Progenitor cell of endocrine pancreas (in vitro differentiated cells): Measurements from ENCODE around the gene CNNM2. TPM values are rescaled to one million over a fixed set of nuclear protein-coding genes. Genes with fewer than 3 reads are reported as not detected.

ENCODE experiments used
- DNase-seq: peaks from one replicate; pipeline ENCODE4 v3.0.0; 2021; ENCODE audit warnings: low spot score; ENCODE audit not compliant: unreplicated experiment
- H3K27ac Mint-ChIP-seq: 2 replicates; pipeline ENCODE4 v1.8.0; 2021; ENCODE audit warnings: mild to moderate bottlenecking, moderate library complexity, mixed read lengths
- H3K27me3 Mint-ChIP-seq: 2 replicates; pipeline ENCODE4 v1.8.0; 2021; ENCODE audit warnings: mixed read lengths
- H3K36me3 Mint-ChIP-seq: 2 replicates; pipeline ENCODE4 v1.8.0; 2022; ENCODE audit warnings: mixed read lengths; ENCODE audit not compliant: insufficient read depth
- H3K4me1 Mint-ChIP-seq: 2 replicates; pipeline ENCODE4 v1.8.0; 2021; ENCODE audit warnings: low read depth, mixed read lengths
- H3K4me3 Mint-ChIP-seq: 2 replicates; pipeline ENCODE4 v1.8.0; 2021; ENCODE audit warnings: low read depth, mild to moderate bottlenecking, moderate library complexity, mixed read lengths
- H3K9me3 Mint-ChIP-seq: 2 replicates; pipeline ENCODE4 v1.8.0; 2021; ENCODE audit warnings: low read depth, mixed read lengths
- total RNA-seq: library from RNA; stranded (reverse); gene quantifications from 2 replicates; pipeline ENCODE4 v1.2.1, GENCODE V29; 2021
- TF ChIP-seq, protein P1 (sequence below): fragments of 200-600 bp; sonication (generic); IDR thresholded peaks from one replicate; pipeline ENCODE4 v1.5.0; 2021; ENCODE audit warnings: antibody characterized with exemption, mild to moderate bottlenecking; ENCODE audit not compliant: unreplicated experiment

CNNM2 gene
- total RNA-seq, 1 donor from 2014 or later = 14.5 TPM

DNA sequence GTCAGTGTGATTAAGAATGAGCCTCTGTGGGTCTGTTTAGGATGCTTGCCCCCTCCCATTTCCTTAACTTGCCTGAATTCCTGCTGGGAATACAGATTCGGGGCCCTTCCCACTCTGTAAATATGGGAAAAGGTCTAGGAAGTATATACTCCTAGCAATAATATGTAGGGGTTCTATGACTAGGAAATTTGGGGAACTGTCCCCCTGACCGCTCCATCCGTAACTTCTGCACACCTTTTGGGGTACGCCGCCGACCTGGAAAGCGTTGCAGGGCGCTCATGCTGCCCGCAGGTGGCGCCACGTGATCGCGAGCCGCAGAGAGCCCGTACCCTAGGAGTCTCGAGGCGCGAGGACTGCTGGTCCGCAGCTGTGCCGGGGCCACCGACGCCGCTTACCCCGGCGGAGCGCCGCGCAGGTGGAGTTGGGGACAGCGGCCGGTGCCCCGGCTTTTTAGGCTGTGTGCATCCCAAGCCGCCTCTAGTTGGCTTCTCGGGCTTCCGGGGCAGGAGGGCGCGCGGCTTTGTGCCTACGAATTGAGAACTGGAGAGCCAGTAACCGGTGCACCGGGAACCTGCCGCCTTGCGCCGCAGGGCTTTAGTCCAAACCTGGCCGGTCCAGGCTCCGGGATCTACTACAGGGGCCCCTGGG lies 656 bp upstream of the CNNM2 start:
- Mint-ChIP-seq H3K27me3 (peaks cover 21% of the 10 kb centered on the region), H3K4me1 (peaks cover 25% of the 10 kb centered on the region), H3K27ac (peak overlapping the region; percentile 98), H3K36me3 (peaks cover 1% of the 10 kb centered on the region), H3K9me3 (no peaks in the 10 kb centered on the region), H3K4me3 (peak overlapping the region; percentile 94)
- DNase-seq = peak; percentile 79
- TF ChIP-seq, protein P1, sequence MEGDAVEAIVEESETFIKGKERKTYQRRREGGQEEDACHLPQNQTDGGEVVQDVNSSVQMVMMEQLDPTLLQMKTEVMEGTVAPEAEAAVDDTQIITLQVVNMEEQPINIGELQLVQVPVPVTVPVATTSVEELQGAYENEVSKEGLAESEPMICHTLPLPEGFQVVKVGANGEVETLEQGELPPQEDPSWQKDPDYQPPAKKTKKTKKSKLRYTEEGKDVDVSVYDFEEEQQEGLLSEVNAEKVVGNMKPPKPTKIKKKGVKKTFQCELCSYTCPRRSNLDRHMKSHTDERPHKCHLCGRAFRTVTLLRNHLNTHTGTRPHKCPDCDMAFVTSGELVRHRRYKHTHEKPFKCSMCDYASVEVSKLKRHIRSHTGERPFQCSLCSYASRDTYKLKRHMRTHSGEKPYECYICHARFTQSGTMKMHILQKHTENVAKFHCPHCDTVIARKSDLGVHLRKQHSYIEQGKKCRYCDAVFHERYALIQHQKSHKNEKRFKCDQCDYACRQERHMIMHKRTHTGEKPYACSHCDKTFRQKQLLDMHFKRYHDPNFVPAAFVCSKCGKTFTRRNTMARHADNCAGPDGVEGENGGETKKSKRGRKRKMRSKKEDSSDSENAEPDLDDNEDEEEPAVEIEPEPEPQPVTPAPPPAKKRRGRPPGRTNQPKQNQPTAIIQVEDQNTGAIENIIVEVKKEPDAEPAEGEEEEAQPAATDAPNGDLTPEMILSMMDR = peak; percentile 98

DNA sequence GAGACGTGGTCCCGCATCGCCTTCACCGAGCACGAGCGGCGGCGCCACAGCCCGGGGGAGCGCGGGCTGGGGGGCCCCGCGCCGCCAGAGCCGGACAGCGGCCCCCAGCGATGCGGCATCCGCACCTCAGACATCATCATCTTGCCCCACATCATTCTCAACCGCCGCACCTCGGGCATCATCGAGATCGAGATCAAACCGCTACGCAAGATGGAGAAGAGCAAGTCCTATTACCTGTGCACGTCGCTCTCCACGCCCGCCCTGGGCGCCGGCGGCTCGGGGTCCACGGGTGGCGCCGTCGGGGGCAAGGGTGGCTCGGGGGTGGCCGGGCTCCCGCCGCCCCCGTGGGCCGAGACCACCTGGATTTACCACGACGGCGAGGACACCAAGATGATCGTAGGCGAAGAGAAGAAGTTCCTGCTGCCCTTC lies 737 bp downstream of the CNNM2 start:
- TF ChIP-seq, protein P1 = no peak
- peak overlapping the region; percentile 94 for H3K4me3 Mint-ChIP-seq
- peaks cover 1% of the 10 kb centered on the region for H3K36me3 Mint-ChIP-seq
- H3K4me1 Mint-ChIP-seq = peaks cover 33% of the 10 kb centered on the region
- H3K27ac Mint-ChIP-seq = peak overlapping the region; percentile 98
- no peaks in the 10 kb centered on the region for H3K9me3 Mint-ChIP-seq
- H3K27me3 Mint-ChIP-seq = peaks cover 21% of the 10 kb centered on the region
- DNase-seq = no peak

DNA sequence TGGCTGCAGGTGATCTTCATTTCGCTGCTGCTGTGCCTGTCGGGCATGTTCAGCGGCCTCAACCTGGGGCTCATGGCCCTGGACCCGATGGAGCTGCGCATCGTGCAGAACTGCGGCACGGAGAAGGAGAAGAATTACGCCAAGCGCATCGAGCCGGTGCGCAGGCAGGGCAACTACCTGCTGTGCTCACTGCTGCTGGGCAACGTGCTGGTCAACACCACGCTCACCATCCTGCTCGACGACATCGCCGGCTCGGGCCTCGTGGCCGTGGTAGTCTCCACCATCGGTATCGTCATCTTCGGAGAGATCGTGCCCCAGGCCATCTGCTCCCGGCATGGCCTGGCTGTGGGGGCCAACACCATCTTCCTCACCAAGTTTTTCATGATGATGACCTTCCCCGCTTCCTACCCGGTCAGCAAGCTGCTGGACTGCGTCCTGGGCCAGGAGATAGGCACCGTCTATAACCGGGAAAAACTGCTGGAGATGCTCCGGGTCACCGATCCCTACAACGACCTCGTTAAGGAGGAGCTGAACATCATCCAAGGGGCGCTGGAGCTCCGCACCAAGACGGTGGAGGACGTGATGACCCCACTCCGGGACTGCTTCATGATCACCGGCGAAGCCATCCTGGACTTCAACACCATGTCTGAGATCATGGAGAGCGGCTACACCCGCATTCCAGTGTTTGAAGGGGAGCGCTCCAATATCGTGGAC lies 1.3 kb downstream of the CNNM2 start:
- peaks cover 36% of the 10 kb centered on the region for H3K4me1 Mint-ChIP-seq
- peak overlapping the region; percentile 94 for H3K4me3 Mint-ChIP-seq
- peak; percentile 23 for DNase-seq
- peaks cover 1% of the 10 kb centered on the region for H3K36me3 Mint-ChIP-seq
- H3K27me3 Mint-ChIP-seq = peaks cover 21% of the 10 kb centered on the region
- H3K9me3 Mint-ChIP-seq = no peaks in the 10 kb centered on the region
- TF ChIP-seq, protein P1 = no peak
- H3K27ac Mint-ChIP-seq = peak overlapping the region; percentile 9

DNA sequence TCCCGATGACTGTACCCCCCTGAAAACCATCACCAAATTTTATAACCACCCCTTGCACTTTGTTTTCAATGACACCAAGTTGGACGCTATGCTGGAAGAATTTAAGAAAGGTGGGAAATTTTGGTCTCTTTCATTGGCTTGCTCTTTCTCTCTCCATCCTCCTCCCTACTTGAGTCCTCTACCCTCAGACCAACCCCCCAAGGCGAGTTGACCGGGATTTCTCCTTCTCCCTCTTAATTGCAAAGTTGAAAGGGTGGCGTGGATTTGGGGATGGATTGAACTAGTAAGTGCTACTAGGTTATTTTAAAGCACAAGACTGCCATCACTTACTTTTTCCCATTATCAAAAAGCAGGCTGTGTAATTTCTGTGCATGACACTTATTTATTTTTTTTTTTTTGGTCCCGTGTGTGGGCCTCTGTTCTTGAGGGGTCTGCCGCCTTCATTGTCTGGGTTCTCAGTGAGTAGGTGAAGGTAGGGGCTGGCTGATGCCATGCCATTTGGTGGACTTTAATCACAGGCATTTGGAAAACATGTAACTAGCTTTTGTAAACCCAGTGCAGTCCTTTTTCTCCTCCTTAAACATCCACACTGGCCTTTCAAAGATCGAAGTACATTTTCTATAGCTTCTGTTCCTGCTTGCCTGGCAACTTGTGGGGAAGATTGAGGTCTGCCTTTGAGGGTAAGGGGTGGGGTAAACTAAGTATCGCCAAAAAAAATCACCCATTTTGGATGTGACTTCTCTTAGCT lies 2.1 kb downstream of the CNNM2 start:
- DNase-seq = no peak
- peak overlapping the region; percentile 94 for H3K4me3 Mint-ChIP-seq
- no peaks in the 10 kb centered on the region for H3K9me3 Mint-ChIP-seq
- peaks cover 1% of the 10 kb centered on the region for H3K36me3 Mint-ChIP-seq
- peaks cover 36% of the 10 kb centered on the region for H3K4me1 Mint-ChIP-seq
- peaks cover 21% of the 10 kb centered on the region for H3K27me3 Mint-ChIP-seq
- H3K27ac Mint-ChIP-seq = no peak overlapping the region
- TF ChIP-seq, protein P1 = no peak

DNA sequence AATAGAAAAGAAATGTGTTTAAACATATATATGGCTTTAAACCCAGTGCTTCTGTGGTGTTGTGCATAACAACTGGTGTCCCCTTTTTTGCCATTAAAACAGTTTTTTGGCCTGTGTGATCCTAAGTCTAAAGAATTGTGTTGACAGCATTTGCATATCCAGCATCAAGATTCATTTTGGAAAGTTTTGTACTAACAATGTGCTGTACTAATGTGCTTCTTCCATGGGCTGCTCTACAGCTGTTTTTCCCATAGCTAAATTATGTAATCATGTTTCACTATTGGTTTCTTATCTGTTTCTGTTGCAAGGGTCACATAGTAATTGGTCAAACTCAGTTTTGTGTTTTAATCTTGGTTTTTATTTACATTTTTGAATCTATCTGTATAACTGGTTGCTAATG lies 5.5 kb downstream of the CNNM2 start:
- TF ChIP-seq, protein P1 = no peak
- Mint-ChIP-seq H3K27me3 (peaks cover 15% of the 10 kb centered on the region), H3K4me1 (peaks cover 31% of the 10 kb centered on the region), H3K27ac (no peak overlapping the region), H3K36me3 (peaks cover 3% of the 10 kb centered on the region), H3K9me3 (no peaks in the 10 kb centered on the region), H3K4me3 (no peak overlapping the region)
- no peak for DNase-seq
